ENCODE data around the gene BCAM.

DNA sequence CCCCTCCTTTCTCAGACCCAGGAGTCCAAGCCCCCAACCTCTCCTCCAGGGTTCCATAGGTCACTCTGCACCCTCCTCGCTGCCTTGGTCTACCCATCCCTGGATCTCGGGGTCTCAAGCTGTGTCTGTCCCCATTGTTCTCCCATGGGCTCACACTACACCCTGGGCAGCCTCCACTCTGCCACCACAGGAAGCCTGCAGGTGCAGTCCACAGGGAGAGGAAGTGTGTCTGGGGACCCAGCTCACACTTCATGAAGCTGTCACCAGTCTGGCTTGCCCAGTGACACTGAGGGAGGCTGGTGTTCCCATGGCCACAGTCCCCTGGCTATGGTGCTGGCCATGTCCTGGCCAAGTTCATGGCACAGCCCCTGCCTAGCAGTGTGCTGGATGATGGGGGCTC, 42.5 kb downstream of the BCAM start:
- no peak for TF ChIP-seq CTCF (conservative IDR thresholded peaks at IDR 0.05)
- no peak for TF ChIP-seq ZFX (IDR thresholded peaks at IDR 0.05)

All from C4-2B (cell line).